ENCODE measurements around the gene ZNF599.

DNA sequence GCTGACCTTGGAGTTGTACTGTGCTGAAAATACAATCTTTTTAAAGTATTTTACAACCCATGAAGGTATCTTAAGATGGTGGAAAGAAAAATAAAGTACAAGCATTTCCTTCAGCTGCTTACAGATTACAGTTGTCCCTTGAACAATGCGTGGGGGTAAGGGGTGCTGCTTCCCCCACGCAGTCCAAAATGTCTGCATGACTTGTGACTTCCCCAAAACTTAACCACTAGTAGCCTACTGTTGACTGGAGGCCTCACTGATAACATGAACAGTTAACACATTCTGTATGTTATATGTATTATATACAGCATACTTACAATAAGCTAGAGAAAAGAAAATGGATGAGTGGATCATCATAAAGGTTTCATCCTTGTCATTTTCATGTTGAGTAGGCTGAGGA lies 45.3 kb upstream of the ZNF599 start:
- TF ChIP-seq, protein P1, sequence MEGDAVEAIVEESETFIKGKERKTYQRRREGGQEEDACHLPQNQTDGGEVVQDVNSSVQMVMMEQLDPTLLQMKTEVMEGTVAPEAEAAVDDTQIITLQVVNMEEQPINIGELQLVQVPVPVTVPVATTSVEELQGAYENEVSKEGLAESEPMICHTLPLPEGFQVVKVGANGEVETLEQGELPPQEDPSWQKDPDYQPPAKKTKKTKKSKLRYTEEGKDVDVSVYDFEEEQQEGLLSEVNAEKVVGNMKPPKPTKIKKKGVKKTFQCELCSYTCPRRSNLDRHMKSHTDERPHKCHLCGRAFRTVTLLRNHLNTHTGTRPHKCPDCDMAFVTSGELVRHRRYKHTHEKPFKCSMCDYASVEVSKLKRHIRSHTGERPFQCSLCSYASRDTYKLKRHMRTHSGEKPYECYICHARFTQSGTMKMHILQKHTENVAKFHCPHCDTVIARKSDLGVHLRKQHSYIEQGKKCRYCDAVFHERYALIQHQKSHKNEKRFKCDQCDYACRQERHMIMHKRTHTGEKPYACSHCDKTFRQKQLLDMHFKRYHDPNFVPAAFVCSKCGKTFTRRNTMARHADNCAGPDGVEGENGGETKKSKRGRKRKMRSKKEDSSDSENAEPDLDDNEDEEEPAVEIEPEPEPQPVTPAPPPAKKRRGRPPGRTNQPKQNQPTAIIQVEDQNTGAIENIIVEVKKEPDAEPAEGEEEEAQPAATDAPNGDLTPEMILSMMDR (conservative IDR thresholded peaks at IDR 0.05; ENCODE audit: low read length) = no peak
- TF ChIP-seq EZH2phosphoT487 (IDR thresholded peaks at IDR 0.05; ENCODE audit: borderline replicate concordance) = no peak

Measured in Loucy (cell line).